ENCODE data around the gene ZNF385A. TPM values are rescaled to one million over a fixed set of nuclear protein-coding genes. Genes with fewer than 3 reads are reported as not detected.

The ZNF385A gene
- total and polyA plus RNA-seq, 8 donors, result 8.2 to 19.0 (median 10.7) TPM

- peak overlapping the region; percentile 87 for H3K27ac ChIP-seq
- H3K36me3 ChIP-seq, result no peaks in the 10 kb centered on the region
- H3K4me3 ChIP-seq, result peak overlapping the region; percentile 68 to 82
- no peak for TF ChIP-seq CTCF (IDR thresholded peaks at IDR 0.05)
- DNase-seq, result no peak
- peaks cover 12 to 82% of the 10 kb centered on the region in 2 donors for H3K4me1 ChIP-seq
- no peaks in the 10 kb centered on the region for H3K9me3 ChIP-seq
- H3K27me3 ChIP-seq, result no peaks in the 10 kb centered on the region
- no peak for ATAC-seq
- intact Hi-C loops (cut with DNase I), result no loop called here
Observed at GRCh38 chr12:54416687-54417603, 32.4 kb upstream of the ZNF385A start.

DNA sequence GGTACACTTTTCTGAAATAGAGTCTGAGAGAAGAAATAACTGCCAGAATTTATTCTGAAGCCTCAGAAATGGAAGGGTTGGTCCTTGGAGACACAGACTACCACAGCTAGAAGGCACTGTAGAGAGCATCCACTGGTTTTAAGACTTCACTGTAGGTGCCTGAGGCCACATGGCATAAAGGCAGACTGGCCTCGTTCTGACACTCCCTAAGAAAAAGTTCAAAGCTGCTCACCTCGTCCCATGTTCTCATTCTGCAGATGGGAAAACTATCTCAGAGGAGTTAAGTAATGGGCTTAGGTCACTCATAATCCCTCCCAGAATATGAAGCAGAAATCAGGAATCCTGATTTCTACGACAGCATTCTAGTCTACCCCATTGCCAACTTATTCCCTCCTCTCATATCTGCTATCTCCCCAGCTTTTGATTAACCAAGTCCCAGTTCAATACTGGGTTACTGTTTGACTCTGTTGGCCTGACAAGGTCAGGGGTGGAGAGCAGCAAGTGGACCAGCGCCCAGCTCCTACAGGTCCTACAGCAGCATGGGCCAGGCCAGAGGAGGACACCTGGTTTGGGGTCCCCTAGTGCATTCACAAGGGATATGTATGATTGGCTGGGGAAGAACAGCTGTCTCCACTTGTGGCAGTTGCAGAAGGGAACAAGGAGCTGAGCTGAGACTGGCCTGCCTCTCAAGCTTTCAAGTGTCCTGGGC lies 30.8 kb upstream of the ZNF385A start:
- H3K27ac ChIP-seq, result peak overlapping the region in 1 of 2 donors; percentile 87
- H3K4me1 ChIP-seq, result peaks cover 12 to 83% of the 10 kb centered on the region in 2 donors
- peaks cover 0 to 8% of the 10 kb centered on the region in 2 donors for H3K36me3 ChIP-seq
- DNase-seq, result no peak
- no peaks in the 10 kb centered on the region for H3K9me3 ChIP-seq
- ATAC-seq, result no peak
- intact Hi-C loops (cut with DNase I), result no loop called here
- no peaks in the 10 kb centered on the region for H3K27me3 ChIP-seq
- TF ChIP-seq CTCF (IDR thresholded peaks at IDR 0.05), result no peak
- H3K4me3 ChIP-seq, result peak overlapping the region in 1 of 2 donors; percentile 82

- peak overlapping the region; percentile 73 to 87 for H3K27ac ChIP-seq
- intact Hi-C loops (cut with DNase I), result no loop called here
- peak overlapping the region in 1 of 2 donors; percentile 82 for H3K4me3 ChIP-seq
- H3K4me1 ChIP-seq, result peaks cover 12 to 88% of the 10 kb centered on the region in 2 donors
- TF ChIP-seq CTCF (IDR thresholded peaks at IDR 0.05), result no peak
- DNase-seq (peak in 2 of 4 donors; percentile 72 to 88), ATAC-seq (peak; percentile 47)
- no peaks in the 10 kb centered on the region for H3K27me3 ChIP-seq
- H3K36me3 ChIP-seq, result peaks cover 0 to 26% of the 10 kb centered on the region in 2 donors
- no peaks in the 10 kb centered on the region for H3K9me3 ChIP-seq
Observed at GRCh38 chr12:54413284-54414190, 29.0 kb upstream of the ZNF385A start.

DNA sequence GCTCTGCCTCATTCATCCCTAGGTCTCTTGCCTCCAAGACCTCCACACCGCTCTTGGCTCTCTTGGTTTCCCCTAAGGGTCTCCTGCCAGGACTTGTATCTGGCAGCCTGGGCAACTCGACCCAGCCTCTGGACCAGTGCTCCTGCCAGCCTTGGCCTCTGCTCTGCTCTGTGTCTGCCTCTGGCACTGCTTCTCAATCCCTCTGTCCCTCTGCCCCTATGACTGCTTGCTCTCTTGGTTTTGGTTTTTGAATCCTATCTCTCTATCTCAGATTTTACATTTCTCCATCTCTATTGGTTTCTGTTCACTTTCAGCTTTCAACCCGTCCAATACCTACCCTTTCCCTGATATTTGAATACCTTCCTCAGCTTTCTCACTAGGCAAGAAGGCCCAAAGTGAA lies 28.3 kb upstream of the ZNF385A start:
- H3K4me3 ChIP-seq, result peak overlapping the region in 1 of 2 donors; percentile 82
- no peak for ATAC-seq

More for the DNA sequence above, 28.3 kb upstream of the ZNF385A start:
- H3K36me3 ChIP-seq, result peaks cover 0 to 33% of the 10 kb centered on the region in 2 donors
- H3K9me3 ChIP-seq, result no peaks in the 10 kb centered on the region
- no peaks in the 10 kb centered on the region for H3K27me3 ChIP-seq
- intact Hi-C loops (cut with DNase I), result no loop called here
- DNase-seq, result no peak
- peak overlapping the region; percentile 73 to 87 for H3K27ac ChIP-seq
- TF ChIP-seq CTCF (IDR thresholded peaks at IDR 0.05), result no peak
- peaks cover 12 to 96% of the 10 kb centered on the region in 2 donors for H3K4me1 ChIP-seq
